A673 (cell line): ENCODE data around the gene MMP14. TPM values are rescaled to one million over a fixed set of nuclear protein-coding genes. Genes with fewer than 3 reads are reported as not detected.

Source experiments
- BruUV-seq: library from RNA; stranded (reverse); fragments of 400-500 nt; replicated peaks from 2 replicates; lab custom pipeline; 2021; lab: Mats Ljungman, UMichigan
- CTCF ChIA-PET: fragments of 300-600 bp; sonication (Branson Sonifier 250); formaldehyde crosslinking; loops from one replicate; lab custom pipeline; 2022; ENCODE audit warnings: antibody characterized with exemption; lab: Charles Lee
- POLR2A ChIA-PET: fragments of 300-600 bp; sonication (Branson Sonifier 250); formaldehyde crosslinking; loops from one replicate; lab custom pipeline; 2022; ENCODE audit warnings: antibody characterized with exemption; ENCODE audit not compliant: low non-redundant PET; lab: Charles Lee
- DNase-seq: peaks from one replicate; pipeline ENCODE4 v3.0.0-alpha.2; 2015; ENCODE audit warnings: low spot score
- H3K27ac ChIP-seq: fragments of 200-600 bp; sonication (generic); 2 replicates; pipeline ENCODE4 v1.5.1; 2016; ENCODE audit warnings: mixed run types, low read depth, mild to moderate bottlenecking, mixed read lengths, antibody characterized with exemption, low read length; ENCODE audit not compliant: poor library complexity, severe bottlenecking
- H3K27me3 ChIP-seq: fragments of 200-600 bp; sonication (generic); replicated peaks from 2 replicates; pipeline ENCODE4 v1.6.1; 2017; ENCODE audit warnings: mixed run types, low read depth, mild to moderate bottlenecking, mixed read lengths, antibody characterized with exemption, low read length; ENCODE audit not compliant: insufficient read depth, poor library complexity
- H3K36me3 ChIP-seq: fragments of 200-600 bp; sonication (generic); 2 replicates; pipeline ENCODE4 v1.6.1; 2016; ENCODE audit warnings: mixed run types, mild to moderate bottlenecking, mixed read lengths, antibody characterized with exemption, low read length; ENCODE audit not compliant: insufficient read depth, poor library complexity, severe bottlenecking
- H3K4me1 ChIP-seq: fragments of 200-600 bp; sonication (generic); 2 replicates; pipeline ENCODE4 v1.6.1; 2017; ENCODE audit warnings: mixed run types, mild to moderate bottlenecking, mixed read lengths, antibody characterized with exemption, low read length; ENCODE audit not compliant: insufficient read depth, poor library complexity, severe bottlenecking
- H3K4me3 ChIP-seq: fragments of 200-600 bp; sonication (generic); 2 replicates; pipeline ENCODE4 v1.5.1; 2016; ENCODE audit warnings: low read depth, mixed run types, mild to moderate bottlenecking, mixed read lengths, low read length; ENCODE audit not compliant: poor library complexity, severe bottlenecking
- H3K9me3 ChIP-seq: fragments of 200-600 bp; sonication (generic); 2 replicates; pipeline ENCODE4 v1.6.1; 2016; ENCODE audit warnings: mixed run types, low read depth, mild to moderate bottlenecking, mixed read lengths, antibody characterized with exemption, low read length; ENCODE audit not compliant: poor library complexity, severe bottlenecking
- CTCF ChIP-seq: fragments of 300-800, 200-600 bp; sonication (generic); conservative IDR thresholded peaks from 2 replicates; pipeline ENCODE4 v1.5.1; 2017; ENCODE audit warnings: low read depth, mild to moderate bottlenecking, antibody characterized with exemption, low read length, moderate library complexity, mixed read lengths
- EZH2 ChIP-seq: fragments of 200-600 bp; sonication (generic); IDR thresholded peaks from 2 replicates; pipeline ENCODE4 v1.6.1; 2017; ENCODE audit warnings: borderline replicate concordance, low read depth, mild to moderate bottlenecking, mixed read lengths, antibody characterized with exemption, low read length; ENCODE audit not compliant: poor library complexity, severe bottlenecking
- intact Hi-C: fragments of 100-400 bp; cut with micrococcal nuclease; formaldehyde crosslinking; loops from one replicate; pipeline ENCODE4 v1.10.0; 2022; ENCODE audit not compliant: unreplicated experiment
- total RNA-seq: library from RNA; stranded (reverse); gene quantifications from 2 replicates; pipeline ENCODE4 v1.2.3, GENCODE V29; 2021

MMP14 gene
- total RNA-seq, 1 experiment from 2014 or later = 91.3 TPM

- ChIA-PET CTCF (no interaction called here), POLR2A (no interaction called here)
- Histone ChIP-seq H3K36me3 (no peaks in the 10 kb centered on the region), H3K9me3 (no peaks in the 10 kb centered on the region), H3K4me3 (no peak overlapping the region), H3K4me1 (no peaks in the 10 kb centered on the region), H3K27ac (no peak overlapping the region), H3K27me3 (no peaks in the 10 kb centered on the region)
- intact Hi-C loops = no loop called here
- no peak for TF ChIP-seq CTCF
- no peak for TF ChIP-seq EZH2
- no TSS peak for BruUV-seq
- DNase-seq = no peak
These were observed 56.1 kb downstream of the MMP14 start for GRCh38 chr14:22892488-22892887.

GRCh38 chr14:22893706-22894105 is 57.3 kb downstream of the MMP14 start:
- Histone ChIP-seq H3K4me1 (no peaks in the 10 kb centered on the region), H3K4me3 (no peak overlapping the region), H3K36me3 (no peaks in the 10 kb centered on the region), H3K27me3 (no peaks in the 10 kb centered on the region), H3K27ac (no peak overlapping the region), H3K9me3 (no peaks in the 10 kb centered on the region)
- no peak for DNase-seq
- intact Hi-C loops = no loop called here
- ChIA-PET CTCF (no interaction called here), POLR2A (interaction anchor here (0.6 kb wide), 1 partner anchor 20 kb away, joined by 3 read pairs; no protein-coding TSS in a partner anchor)
- BruUV-seq = no TSS peak
- TF ChIP-seq CTCF = no peak
- no peak for TF ChIP-seq EZH2

- ChIA-PET POLR2A (no interaction called here), CTCF (interaction anchor here (1.2 kb wide), 1 partner anchor 325 kb away, joined by 3 read pairs; no protein-coding TSS in a partner anchor)
- H3K9me3 ChIP-seq = no peaks in the 10 kb centered on the region
- no peak for TF ChIP-seq EZH2
- no peak for TF ChIP-seq CTCF
- no peaks in the 10 kb centered on the region for H3K4me1 ChIP-seq
- H3K36me3 ChIP-seq = peaks cover 8% of the 10 kb centered on the region
- no peak overlapping the region for H3K27ac ChIP-seq
- H3K27me3 ChIP-seq = no peaks in the 10 kb centered on the region
- DNase-seq = no peak
- no peak overlapping the region for H3K4me3 ChIP-seq
- BruUV-seq = no TSS peak
- intact Hi-C loops = no loop called here
These were observed 59.0 kb downstream of the MMP14 start for GRCh38 chr14:22895402-22895801.
